ENCODE results near the gene MDM2.

- TF ChIP-seq CTCF (IDR thresholded peaks at IDR 0.05) (no peak), RFX5 (IDR thresholded peaks at IDR 0.05; ENCODE audit: low read length) (no peak), EP300 (IDR thresholded peaks at IDR 0.05; ENCODE audit: borderline replicate concordance in 1 of 2, low read depth in 1 of 2, low read length in 1 of 2) (no peak), RCOR1 (IDR thresholded peaks at IDR 0.05; ENCODE audit: low read length) (no peak), POLR2AphosphoS5 (IDR thresholded peaks at IDR 0.05; ENCODE audit: low read depth, low read length) (no peak), YY1 (IDR thresholded peaks at IDR 0.05; ENCODE audit: low read depth) (no peak), NFIC (IDR thresholded peaks at IDR 0.05; ENCODE audit: borderline replicate concordance) (no peak), NRF1 (IDR thresholded peaks at IDR 0.05; ENCODE audit: low read depth, low read length) (no peak), GABPA (IDR thresholded peaks at IDR 0.05; ENCODE audit: low read depth) (no peak), SMC3 (IDR thresholded peaks at IDR 0.05; ENCODE audit: low read depth, low read length) (no peak)
- TF ChIP-seq, protein P1, sequence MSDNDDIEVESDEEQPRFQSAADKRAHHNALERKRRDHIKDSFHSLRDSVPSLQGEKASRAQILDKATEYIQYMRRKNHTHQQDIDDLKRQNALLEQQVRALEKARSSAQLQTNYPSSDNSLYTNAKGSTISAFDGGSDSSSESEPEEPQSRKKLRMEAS (IDR thresholded peaks at IDR 0.05; ENCODE audit: low read depth), result no peak
Measured at GRCh38 chr12:68827895-68828671, 20.1 kb downstream of the MDM2 start.

Data from SK-N-SH (cell line).